Measurements from ENCODE around the gene SLC35F3. TPM values are rescaled to one million over a fixed set of nuclear protein-coding genes. Genes with fewer than 3 reads are reported as not detected.

The SLC35F3 gene
- total and polyA plus RNA-seq, 2 experiments from 2014 or later: 1.0 to 3.2 TPM

DNA sequence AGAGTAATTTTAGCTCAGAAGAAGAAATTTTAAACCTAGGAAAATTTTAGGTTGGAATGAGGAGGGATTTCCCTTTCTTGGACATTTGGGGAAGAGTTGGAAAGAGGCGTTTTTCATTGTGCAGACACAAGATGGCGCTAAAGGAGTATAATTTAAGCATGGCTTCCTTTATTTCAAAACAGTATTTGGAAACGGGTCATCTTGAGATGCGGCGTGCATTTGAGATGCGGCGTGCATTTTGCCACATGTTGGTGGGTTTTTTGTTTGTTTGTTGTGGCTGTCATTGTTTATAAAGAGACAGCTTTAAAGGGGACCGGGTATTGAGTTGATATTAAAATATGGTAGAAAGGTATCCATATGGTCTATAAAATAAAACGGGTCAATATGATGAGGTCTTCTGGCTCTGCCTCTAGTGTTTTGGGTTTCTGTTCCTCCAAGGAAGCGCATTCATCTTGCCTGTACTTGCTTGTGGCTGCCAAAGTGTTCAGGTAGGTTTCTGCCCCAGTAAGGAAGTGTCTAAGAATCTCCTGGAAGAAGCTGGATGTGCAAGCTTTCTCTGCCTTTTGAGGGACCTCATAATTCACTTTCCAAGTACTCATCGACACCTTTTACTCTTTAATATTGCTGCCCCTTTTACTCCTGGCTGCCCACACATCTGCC, 210.3 kb downstream of the SLC35F3 start:
- Histone ChIP-seq H3K27ac (ENCODE audit: low read depth) (no peak overlapping the region), H3K79me2 (replicated peaks; ENCODE audit: insufficient read depth) (no peaks in the 10 kb centered on the region), H3K4me1 (ENCODE audit: insufficient read depth) (no peaks in the 10 kb centered on the region; the same call in 1 of the 2 replicates), H4K20me1 (replicated peaks; ENCODE audit: insufficient read depth) (no peaks in the 10 kb centered on the region), H2AFZ (0 out of 2 replicates have a peak overlapping the region, but pooled peaks have one; percentile 19), H3K9me2 (ENCODE audit: insufficient read depth) (no peaks in the 10 kb centered on the region), H3K36me3 (ENCODE audit: insufficient read depth) (no peaks in the 10 kb centered on the region), H3F3A (replicated peaks; ENCODE audit: low read depth) (no peaks in the 10 kb centered on the region), H3K4me2 (no peak overlapping the region), H3K4me3 (no peak overlapping the region), H3K27me3 (ENCODE audit: insufficient read depth) (no peaks in the 10 kb centered on the region)
- Mint-ChIP-seq H3K4me1 (peaks cover 10% of the 10 kb centered on the region), H3K27me3 (ENCODE audit: insufficient read depth, low read depth, poor library complexity) (peaks cover 6% of the 10 kb centered on the region), H3K27ac (no peak overlapping the region), H3K9me3 (no peaks in the 10 kb centered on the region), H3K4me3 (peak overlapping the region; percentile 39), H3K36me3 (ENCODE audit: low read depth) (no peaks in the 10 kb centered on the region)
- no peak for ATAC-seq
- TF ChIP-seq, protein P1, sequence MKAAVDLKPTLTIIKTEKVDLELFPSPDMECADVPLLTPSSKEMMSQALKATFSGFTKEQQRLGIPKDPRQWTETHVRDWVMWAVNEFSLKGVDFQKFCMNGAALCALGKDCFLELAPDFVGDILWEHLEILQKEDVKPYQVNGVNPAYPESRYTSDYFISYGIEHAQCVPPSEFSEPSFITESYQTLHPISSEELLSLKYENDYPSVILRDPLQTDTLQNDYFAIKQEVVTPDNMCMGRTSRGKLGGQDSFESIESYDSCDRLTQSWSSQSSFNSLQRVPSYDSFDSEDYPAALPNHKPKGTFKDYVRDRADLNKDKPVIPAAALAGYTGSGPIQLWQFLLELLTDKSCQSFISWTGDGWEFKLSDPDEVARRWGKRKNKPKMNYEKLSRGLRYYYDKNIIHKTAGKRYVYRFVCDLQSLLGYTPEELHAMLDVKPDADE (IDR thresholded peaks at IDR 0.05): no peak
- TF ChIP-seq, protein P2, sequence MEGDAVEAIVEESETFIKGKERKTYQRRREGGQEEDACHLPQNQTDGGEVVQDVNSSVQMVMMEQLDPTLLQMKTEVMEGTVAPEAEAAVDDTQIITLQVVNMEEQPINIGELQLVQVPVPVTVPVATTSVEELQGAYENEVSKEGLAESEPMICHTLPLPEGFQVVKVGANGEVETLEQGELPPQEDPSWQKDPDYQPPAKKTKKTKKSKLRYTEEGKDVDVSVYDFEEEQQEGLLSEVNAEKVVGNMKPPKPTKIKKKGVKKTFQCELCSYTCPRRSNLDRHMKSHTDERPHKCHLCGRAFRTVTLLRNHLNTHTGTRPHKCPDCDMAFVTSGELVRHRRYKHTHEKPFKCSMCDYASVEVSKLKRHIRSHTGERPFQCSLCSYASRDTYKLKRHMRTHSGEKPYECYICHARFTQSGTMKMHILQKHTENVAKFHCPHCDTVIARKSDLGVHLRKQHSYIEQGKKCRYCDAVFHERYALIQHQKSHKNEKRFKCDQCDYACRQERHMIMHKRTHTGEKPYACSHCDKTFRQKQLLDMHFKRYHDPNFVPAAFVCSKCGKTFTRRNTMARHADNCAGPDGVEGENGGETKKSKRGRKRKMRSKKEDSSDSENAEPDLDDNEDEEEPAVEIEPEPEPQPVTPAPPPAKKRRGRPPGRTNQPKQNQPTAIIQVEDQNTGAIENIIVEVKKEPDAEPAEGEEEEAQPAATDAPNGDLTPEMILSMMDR (conservative IDR thresholded peaks at IDR 0.05; ENCODE audit: low read depth in 2 of 2): peak; percentile 72 to 79
- DNase-seq (ENCODE audit: low spot score): peak; percentile 80

DNA sequence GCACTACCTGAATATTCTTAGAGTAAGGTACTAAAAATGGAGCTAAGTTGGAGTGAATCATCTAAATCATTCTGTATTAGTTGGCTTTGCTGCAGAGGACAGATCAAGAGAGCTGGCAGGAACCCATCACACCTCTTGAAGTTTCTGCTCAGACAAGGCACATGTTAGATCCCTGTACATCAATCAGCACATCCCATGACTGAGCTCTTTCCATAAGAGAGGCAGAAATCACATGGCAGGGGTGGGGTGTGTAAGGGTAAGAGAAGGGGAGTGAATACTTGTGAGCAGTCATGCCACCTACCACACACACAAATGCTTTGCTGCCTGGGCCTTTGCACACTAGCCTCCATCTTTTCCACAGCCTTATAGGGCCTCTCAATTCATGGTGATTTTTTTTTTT, 214.4 kb downstream of the SLC35F3 start:
- H3K9me3 Mint-ChIP-seq: peaks cover 4% of the 10 kb centered on the region; the same call in 2 of the 3 replicates
- H3K27ac Mint-ChIP-seq: no peak overlapping the region
- H3K4me2 ChIP-seq: no peak overlapping the region
- H3K4me3 ChIP-seq: no peak overlapping the region
- H3K36me3 Mint-ChIP-seq (ENCODE audit: low read depth): no peaks in the 10 kb centered on the region
- no peaks in the 10 kb centered on the region; the same call in 1 of the 2 replicates for H3K4me1 ChIP-seq (ENCODE audit: insufficient read depth)
- no peak overlapping the region for H3K4me3 Mint-ChIP-seq
- H3K79me2 ChIP-seq (replicated peaks; ENCODE audit: insufficient read depth): no peaks in the 10 kb centered on the region
- no peaks in the 10 kb centered on the region for H4K20me1 ChIP-seq (replicated peaks; ENCODE audit: insufficient read depth)
- DNase-seq (ENCODE audit: low spot score) (no peak), ATAC-seq (no peak)
- H3K27me3 Mint-ChIP-seq (ENCODE audit: insufficient read depth, low read depth, poor library complexity): peaks cover 6% of the 10 kb centered on the region
- no peaks in the 10 kb centered on the region for H3K27me3 ChIP-seq (ENCODE audit: insufficient read depth)
- no peaks in the 10 kb centered on the region for H3K9me2 ChIP-seq (ENCODE audit: insufficient read depth)
- no peak overlapping the region for H2AFZ ChIP-seq
- H3K27ac ChIP-seq (ENCODE audit: low read depth): no peak overlapping the region
- no peaks in the 10 kb centered on the region for H3F3A ChIP-seq (replicated peaks; ENCODE audit: low read depth)
- no peaks in the 10 kb centered on the region for H3K36me3 ChIP-seq (ENCODE audit: insufficient read depth)
- H3K4me1 Mint-ChIP-seq: peaks cover 8% of the 10 kb centered on the region
- TF ChIP-seq STAT1 (IDR thresholded peaks at IDR 0.05; ENCODE audit: unreplicated experiment): no peak
- TF ChIP-seq ZNF114 (CRISPR knock-in tag; IDR thresholded peaks at IDR 0.05): no peak
- TF ChIP-seq, protein P3, sequence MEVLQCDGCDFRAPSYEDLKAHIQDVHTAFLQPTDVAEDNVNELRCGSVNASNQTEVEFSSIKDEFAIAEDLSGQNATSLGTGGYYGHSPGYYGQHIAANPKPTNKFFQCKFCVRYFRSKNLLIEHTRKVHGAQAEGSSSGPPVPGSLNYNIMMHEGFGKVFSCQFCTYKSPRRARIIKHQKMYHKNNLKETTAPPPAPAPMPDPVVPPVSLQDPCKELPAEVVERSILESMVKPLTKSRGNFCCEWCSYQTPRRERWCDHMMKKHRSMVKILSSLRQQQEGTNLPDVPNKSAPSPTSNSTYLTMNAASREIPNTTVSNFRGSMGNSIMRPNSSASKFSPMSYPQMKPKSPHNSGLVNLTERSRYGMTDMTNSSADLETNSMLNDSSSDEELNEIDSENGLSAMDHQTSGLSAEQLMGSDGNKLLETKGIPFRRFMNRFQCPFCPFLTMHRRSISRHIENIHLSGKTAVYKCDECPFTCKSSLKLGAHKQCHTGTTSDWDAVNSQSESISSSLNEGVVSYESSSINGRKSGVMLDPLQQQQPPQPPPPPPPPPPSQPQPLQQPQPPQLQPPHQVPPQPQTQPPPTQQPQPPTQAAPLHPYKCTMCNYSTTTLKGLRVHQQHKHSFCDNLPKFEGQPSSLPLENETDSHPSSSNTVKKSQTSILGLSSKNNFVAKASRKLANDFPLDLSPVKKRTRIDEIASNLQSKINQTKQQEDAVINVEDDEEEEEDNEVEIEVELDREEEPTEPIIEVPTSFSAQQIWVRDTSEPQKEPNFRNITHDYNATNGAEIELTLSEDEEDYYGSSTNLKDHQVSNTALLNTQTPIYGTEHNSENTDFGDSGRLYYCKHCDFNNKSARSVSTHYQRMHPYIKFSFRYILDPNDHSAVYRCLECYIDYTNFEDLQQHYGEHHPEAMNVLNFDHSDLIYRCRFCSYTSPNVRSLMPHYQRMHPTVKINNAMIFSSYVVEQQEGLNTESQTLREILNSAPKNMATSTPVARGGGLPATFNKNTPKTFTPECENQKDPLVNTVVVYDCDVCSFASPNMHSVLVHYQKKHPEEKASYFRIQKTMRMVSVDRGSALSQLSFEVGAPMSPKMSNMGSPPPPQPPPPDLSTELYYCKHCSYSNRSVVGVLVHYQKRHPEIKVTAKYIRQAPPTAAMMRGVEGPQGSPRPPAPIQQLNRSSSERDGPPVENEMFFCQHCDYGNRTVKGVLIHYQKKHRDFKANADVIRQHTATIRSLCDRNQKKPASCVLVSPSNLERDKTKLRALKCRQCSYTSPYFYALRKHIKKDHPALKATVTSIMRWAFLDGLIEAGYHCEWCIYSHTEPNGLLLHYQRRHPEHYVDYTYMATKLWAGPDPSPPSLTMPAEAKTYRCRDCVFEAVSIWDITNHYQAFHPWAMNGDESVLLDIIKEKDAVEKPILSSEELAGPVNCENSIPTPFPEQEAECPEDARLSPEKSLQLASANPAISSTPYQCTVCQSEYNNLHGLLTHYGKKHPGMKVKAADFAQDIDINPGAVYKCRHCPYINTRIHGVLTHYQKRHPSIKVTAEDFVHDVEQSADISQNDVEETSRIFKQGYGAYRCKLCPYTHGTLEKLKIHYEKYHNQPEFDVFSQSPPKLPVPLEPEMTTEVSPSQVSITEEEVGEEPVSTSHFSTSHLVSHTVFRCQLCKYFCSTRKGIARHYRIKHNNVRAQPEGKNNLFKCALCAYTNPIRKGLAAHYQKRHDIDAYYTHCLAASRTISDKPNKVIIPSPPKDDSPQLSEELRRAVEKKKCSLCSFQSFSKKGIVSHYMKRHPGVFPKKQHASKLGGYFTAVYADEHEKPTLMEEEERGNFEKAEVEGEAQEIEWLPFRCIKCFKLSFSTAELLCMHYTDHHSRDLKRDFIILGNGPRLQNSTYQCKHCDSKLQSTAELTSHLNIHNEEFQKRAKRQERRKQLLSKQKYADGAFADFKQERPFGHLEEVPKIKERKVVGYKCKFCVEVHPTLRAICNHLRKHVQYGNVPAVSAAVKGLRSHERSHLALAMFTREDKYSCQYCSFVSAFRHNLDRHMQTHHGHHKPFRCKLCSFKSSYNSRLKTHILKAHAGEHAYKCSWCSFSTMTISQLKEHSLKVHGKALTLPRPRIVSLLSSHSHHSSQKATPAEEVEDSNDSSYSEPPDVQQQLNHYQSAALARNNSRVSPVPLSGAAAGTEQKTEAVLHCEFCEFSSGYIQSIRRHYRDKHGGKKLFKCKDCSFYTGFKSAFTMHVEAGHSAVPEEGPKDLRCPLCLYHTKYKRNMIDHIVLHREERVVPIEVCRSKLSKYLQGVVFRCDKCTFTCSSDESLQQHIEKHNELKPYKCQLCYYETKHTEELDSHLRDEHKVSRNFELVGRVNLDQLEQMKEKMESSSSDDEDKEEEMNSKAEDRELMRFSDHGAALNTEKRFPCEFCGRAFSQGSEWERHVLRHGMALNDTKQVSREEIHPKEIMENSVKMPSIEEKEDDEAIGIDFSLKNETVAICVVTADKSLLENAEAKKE (CRISPR knock-in tag; IDR thresholded peaks at IDR 0.05): no peak
- TF ChIP-seq, protein P2 (conservative IDR thresholded peaks at IDR 0.05; ENCODE audit: low read depth in 2 of 2): no peak
- no peak for TF ChIP-seq EZH2 (IDR thresholded peaks at IDR 0.05; ENCODE audit: low read depth, unreplicated experiment)
- no peak for TF ChIP-seq EZH2phosphoT487 (IDR thresholded peaks at IDR 0.05; ENCODE audit: unreplicated experiment)
- no peak for TF ChIP-seq CREB1 (CRISPR knock-in tag; IDR thresholded peaks at IDR 0.05; ENCODE audit: low read depth)
